ENCODE results near the gene NKG7. TPM values are rescaled to one million over a fixed set of nuclear protein-coding genes. Genes with fewer than 3 reads are reported as not detected.

Gene NKG7
- total and polyA plus RNA-seq, 2 of the 13 experiments (the other 11 are each of a cell fraction or from before 2014, with no cell fraction given) = 0.40 TPM; not detected in 1

- TF ChIP-seq XBP1 (CRISPR knock-in tag; IDR thresholded peaks at IDR 0.05) (no peak), NFKB2 (CRISPR knock-in tag; IDR thresholded peaks at IDR 0.05; ENCODE audit: borderline replicate concordance) (no peak), HHEX (CRISPR knock-in tag; IDR thresholded peaks at IDR 0.05) (no peak), IRF1 (CRISPR knock-in tag; IDR thresholded peaks at IDR 0.05; ENCODE audit: low read depth) (no peak), GRHL1 (CRISPR knock-in tag; conservative IDR thresholded peaks at IDR 0.05) (no peak), ZNF432 (CRISPR knock-in tag; IDR thresholded peaks at IDR 0.05; ENCODE audit: borderline replicate concordance) (no peak), DR1 (CRISPR knock-in tag; IDR thresholded peaks at IDR 0.05) (no peak), E2F2 (CRISPR knock-in tag; IDR thresholded peaks at IDR 0.05; ENCODE audit: borderline replicate concordance) (no peak), ZBTB1 (CRISPR knock-in tag; IDR thresholded peaks at IDR 0.05; ENCODE audit: borderline replicate concordance) (no peak), ZNF567 (CRISPR knock-in tag; IDR thresholded peaks at IDR 0.05; ENCODE audit: borderline replicate concordance) (no peak), REPIN1 (CRISPR knock-in tag; IDR thresholded peaks at IDR 0.05; ENCODE audit: borderline replicate concordance, low read depth) (no peak), FOXO1 (CRISPR knock-in tag; IDR thresholded peaks at IDR 0.05) (no peak), MEIS1 (CRISPR knock-in tag; IDR thresholded peaks at IDR 0.05; ENCODE audit: borderline replicate concordance) (no peak), GLI4 (CRISPR knock-in tag; IDR thresholded peaks at IDR 0.05; ENCODE audit: borderline replicate concordance) (no peak), HMG20B (CRISPR knock-in tag; conservative IDR thresholded peaks at IDR 0.05) (no peak), NCOA5 (CRISPR knock-in tag; IDR thresholded peaks at IDR 0.05) (no peak), KDM4B (CRISPR knock-in tag; IDR thresholded peaks at IDR 0.05) (no peak), ZNF546 (CRISPR knock-in tag; conservative IDR thresholded peaks at IDR 0.05) (no peak), ZBTB7B (CRISPR knock-in tag; IDR thresholded peaks at IDR 0.05) (no peak), ZNF326 (CRISPR knock-in tag; IDR thresholded peaks at IDR 0.05; ENCODE audit: borderline replicate concordance) (no peak), ZNF263 (CRISPR knock-in tag; IDR thresholded peaks at IDR 0.05) (no peak), ZNF205 (CRISPR knock-in tag; IDR thresholded peaks at IDR 0.05) (no peak), CHCHD3 (CRISPR knock-in tag; IDR thresholded peaks at IDR 0.05) (no peak), SYNCRIP (IDR thresholded peaks at IDR 0.05; ENCODE audit: insufficient read depth, low read depth, low read length) (no peak), SIX4 (CRISPR knock-in tag; IDR thresholded peaks at IDR 0.05) (no peak), TEAD3 (CRISPR knock-in tag; optimal IDR thresholded peaks at IDR 0.05; ENCODE audit: borderline replicate concordance) (peak; percentile 31), FOXM1 (CRISPR knock-in tag; IDR thresholded peaks at IDR 0.05) (no peak)
These were observed 32.5 kb downstream of the NKG7 start (continued) for GRCh38 chr19:51339687-51340656.

All from HepG2 (cell line).